Endothelial cell of umbilical vein (primary cell): ENCODE results near the gene SLC44A4.

Experiments
- CTCF ChIP-seq, 2 donors: IDR thresholded peaks; 1 replicate in 1 of 2; 2 replicates in 1 of 2; pipeline ENCODE4 v1.5.1; 2011; ENCODE audit warnings: low read length in 2 of 2, mild to moderate bottlenecking in 2 of 2, moderate library complexity in 2 of 2, control low read depth in 1 of 2, inconsistent platforms in 1 of 2, low read depth in 1 of 2; ENCODE audit not compliant: insufficient read depth in 1 of 2; ENCODE audit errors: extremely low read depth in 1 of 2
- EZH2 ChIP-seq: IDR thresholded peaks from 2 replicates; pipeline ENCODE4 v1.6.1; 2012; ENCODE audit warnings: borderline replicate concordance, low read depth, mild to moderate bottlenecking, moderate library complexity, low read length, inconsistent platforms; ENCODE audit not compliant: severe bottlenecking
- FOS ChIP-seq: IDR thresholded peaks from 2 replicates; pipeline ENCODE4 v1.6.1; 2011; ENCODE audit warnings: mild to moderate bottlenecking, low read length, moderate library complexity, borderline replicate concordance; ENCODE audit not compliant: insufficient read depth
- JUN ChIP-seq: IDR thresholded peaks from 2 replicates; pipeline ENCODE4 v1.6.1; 2011; ENCODE audit warnings: borderline replicate concordance, low read depth; ENCODE audit not compliant: insufficient read length, insufficient read depth
- MAX ChIP-seq: IDR thresholded peaks from 2 replicates; pipeline ENCODE4 v1.6.1; 2011; ENCODE audit not compliant: insufficient read depth, insufficient read length
- POLR2A ChIP-seq: IDR thresholded peaks from 2 replicates; pipeline ENCODE4 v1.6.1; 2012; ENCODE audit warnings: low read depth, mild to moderate bottlenecking, control low read depth, low read length
- POLR2AphosphoS5 ChIP-seq: IDR thresholded peaks from 2 replicates; pipeline ENCODE4 v1.6.1; 2012; ENCODE audit warnings: low read depth, mild to moderate bottlenecking, control low read depth, low read length, moderate library complexity; ENCODE audit not compliant: insufficient read depth

GRCh38 chr6:31927242-31927862 is 48.6 kb upstream of the SLC44A4 start, which contains the start of gene C2:
- TF ChIP-seq CTCF (IDR thresholded peaks at IDR 0.05; ENCODE audit: extremely low read depth in 1 of 2, insufficient read depth in 1 of 2, low read depth in 1 of 2, low read length in 2 of 2) (no peak), POLR2A (no peak), POLR2AphosphoS5 (no peak), FOS (no peak), MAX (no peak), EZH2 (no peak), JUN (no peak)
